ENCODE measurements around the gene SAMSN1.

The SAMSN1 gene

GRCh38 chr21:14545906-14546480 is at the start of gene SAMSN1:
SAMSN1 (minus strand) TSS chr21:14546315; CDS start chr21:14546261, 54 bp downstream.
- no peak for DNase-seq

- DNase-seq = no peak
These were observed 49.3 kb upstream of the SAMSN1 start for GRCh38 chr21:14595449-14595848.

GRCh38 chr21:14594967-14595366 is 48.9 kb upstream of the SAMSN1 start:
- DNase-seq = no peak

GRCh38 chr21:14593230-14593629 is 47.1 kb upstream of the SAMSN1 start:
- no peak for DNase-seq

DNA sequence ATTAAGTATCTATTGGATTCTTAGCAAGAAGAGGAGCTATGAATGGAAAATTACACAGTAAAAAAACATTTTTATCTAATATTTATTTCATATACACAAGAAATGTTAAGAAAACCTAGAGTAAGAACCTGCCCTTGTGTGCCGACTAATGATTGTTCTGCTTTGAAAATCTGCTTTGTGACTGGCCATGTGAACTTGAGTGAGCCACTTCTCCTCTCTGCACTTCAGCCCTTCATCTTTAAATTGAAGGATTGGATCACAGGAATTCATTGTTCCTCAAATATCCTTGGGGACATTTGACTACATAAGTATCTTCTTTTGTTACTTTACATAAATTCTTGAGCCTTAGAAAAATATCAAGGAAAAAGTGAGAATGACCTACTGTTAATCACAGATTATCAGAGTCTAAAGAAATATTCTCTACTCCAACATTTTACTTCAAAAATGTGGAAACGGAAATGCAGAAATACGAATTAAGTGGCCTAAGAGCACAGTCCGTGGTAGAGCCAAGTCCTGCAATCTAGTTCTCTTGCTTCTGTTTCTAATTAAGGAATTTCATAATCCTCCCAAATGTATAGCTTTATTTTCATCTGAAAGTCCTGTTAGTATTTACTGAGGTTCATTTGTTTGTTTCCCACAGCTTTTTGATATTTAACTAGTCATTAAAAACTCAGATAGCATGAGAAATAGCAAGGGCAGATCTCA is 46.3 kb upstream of the SAMSN1 start:
- DNase-seq = no peak

DNA sequence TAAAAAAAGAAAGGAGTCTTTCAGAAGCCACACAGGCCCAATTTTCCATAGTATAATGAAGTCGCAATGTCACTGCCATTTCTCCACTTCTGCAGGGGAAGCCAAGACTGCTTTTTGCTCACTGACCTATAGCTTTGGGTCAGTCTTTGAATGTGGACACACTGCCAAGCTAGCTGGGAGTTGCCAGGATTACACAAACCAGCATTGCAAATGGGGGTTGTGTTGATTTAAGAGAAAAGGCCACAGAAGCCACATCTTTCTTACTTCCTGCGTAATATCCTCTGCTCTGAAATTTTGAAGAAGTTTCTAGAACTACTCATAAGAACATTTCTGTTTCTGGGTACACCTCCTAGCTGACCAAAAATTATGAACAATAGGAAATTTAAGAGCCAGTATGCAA is 45.8 kb upstream of the SAMSN1 start:
- no peak for DNase-seq

DNA sequence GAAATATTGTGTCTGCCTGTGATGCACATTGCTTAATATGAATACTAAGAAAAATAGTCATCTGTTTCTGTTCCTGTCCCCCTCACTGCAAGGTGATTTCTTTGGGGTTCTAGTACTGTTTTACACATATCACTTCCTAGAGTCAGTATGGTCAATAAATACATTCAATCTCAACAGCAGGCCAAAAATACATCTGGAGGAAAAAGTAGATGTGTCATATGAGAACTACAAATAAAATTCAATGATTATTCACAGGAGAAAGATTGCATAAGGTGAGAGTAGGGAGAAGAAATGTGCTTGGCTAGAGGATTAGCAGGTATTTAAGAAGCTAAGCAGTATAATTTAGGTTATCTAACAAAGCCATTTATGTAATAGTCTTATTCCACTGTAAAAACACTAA is 45.3 kb upstream of the SAMSN1 start:
- no peak for DNase-seq

DNA sequence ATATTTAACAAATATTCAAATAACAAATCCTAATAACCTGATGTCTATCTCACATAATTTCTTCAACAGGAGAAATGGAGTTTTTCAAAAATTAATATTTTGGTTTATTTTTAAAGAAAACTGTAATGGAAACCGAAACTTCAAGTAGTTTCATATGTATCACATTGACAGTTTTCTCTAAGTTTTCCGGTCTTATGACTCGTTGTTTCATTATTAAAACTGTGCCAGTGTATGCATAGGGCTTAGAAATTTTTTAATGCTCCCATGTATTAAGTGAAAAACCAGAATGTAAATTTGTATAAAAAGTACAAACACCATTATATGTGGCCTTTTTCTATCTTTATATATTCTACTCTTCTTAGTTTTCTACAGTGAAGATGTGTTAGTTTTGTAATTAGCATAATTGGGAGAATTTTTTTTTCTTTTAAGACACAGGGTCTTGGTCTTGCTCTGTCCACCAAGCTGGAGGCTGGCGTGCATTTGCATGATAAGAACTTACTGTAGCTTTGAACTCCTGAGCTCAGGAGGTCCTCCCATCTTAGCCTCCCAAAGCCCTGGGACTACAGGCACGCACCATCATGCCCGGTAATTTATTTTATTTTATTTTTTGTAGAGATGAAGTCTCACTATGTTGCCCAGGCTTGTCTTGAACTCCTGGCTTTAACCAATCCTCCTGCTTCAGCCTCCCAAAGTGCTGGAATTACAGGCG is 43.9 kb upstream of the SAMSN1 start:
- DNase-seq = no peak

DNA sequence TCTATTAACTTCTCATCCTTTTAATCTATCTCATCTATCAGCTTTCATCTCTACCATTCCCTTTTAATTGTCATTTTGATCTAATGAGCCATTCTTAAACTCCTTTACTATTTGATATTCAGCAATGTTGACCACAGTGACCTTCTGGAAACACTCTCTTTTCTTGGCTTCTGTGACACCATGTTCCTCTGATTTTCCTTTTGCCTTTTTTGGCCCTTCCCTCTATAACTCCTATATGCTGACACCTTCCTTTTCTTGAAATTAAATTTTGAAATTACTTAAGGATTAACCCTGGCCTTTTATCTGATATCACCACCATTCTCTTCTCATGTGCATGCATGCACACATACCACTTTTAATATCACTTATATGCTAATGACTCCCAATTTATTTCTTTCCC is 41.2 kb upstream of the SAMSN1 start:
- DNase-seq = no peak

- DNase-seq = no peak
These were observed 39.0 kb upstream of the SAMSN1 start for GRCh38 chr21:14585122-14585521.

DNA sequence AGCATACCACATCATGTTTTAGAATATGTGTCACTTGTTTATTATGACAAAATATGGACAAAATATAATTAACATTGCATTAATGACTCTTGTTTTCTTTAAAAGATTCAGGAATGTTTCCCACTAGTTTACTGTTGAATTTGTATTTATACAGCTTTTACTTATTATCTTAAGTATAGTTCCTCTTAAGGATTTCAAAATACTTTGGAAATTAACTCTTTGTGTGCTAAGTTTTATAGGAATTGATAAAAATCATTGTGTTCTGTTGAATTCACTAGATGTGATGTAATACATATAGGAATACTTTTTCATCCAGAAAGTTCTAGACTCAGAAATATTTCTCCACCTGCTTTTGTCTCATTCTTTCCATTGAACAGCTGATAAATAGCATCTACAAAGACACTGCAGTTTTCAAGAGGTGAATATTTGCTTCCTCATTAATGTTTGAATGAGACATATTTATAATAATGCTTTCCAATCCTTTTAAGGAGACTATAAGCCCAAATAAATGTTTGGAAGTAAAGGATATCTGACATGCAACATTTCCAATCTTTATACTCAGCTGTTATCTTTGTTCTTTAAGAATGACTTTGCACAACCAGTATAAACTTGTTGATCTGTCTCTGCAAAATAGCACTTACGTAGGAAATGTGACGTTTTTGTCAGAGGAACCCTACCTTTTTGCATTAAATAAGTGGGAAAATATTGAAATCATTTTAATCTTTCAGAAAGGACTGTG is 38.4 kb upstream of the SAMSN1 start:
- DNase-seq = no peak

GRCh38 chr21:14583629-14584255 is 37.6 kb upstream of the SAMSN1 start:
- DNase-seq = no peak

- DNase-seq = no peak
These were observed 37.0 kb upstream of the SAMSN1 start for GRCh38 chr21:14582934-14583628.

DNA sequence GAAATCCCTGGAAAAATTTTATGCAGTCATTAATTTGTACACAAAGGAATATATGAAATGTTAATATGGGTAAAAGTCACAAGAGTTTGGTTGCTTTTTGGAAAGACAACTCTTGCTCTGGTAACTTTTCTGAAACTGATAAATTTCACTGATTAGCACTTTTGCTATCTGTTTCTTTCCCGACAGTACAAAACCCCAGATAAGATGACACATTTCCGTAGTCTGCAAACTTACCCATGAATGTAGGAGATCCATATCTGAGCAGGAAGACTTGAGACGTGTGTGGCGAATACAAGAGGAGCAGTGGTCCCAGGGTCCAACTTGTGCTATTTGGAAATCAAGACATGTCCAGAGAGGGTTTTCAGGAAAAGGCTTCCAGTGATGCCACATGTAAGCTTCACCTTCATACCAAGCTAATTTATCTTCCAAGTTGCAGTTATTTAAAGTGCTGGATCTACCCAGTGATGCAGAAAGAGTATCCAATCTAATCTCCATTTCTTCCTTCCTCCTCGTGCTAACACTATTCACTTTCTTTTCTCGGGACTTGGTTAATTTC is 35.9 kb upstream of the SAMSN1 start:
- no peak for DNase-seq

- no peak for DNase-seq
These were observed 27.1 kb upstream of the SAMSN1 start for GRCh38 chr21:14573244-14573643.

- no peak for DNase-seq
These were observed 26.2 kb upstream of the SAMSN1 start for GRCh38 chr21:14572204-14572780.

GRCh38 chr21:14569868-14570267 is 23.8 kb upstream of the SAMSN1 start:
- DNase-seq = no peak

- DNase-seq = no peak
These were observed 23.0 kb upstream of the SAMSN1 start for GRCh38 chr21:14569026-14569621.

DNA sequence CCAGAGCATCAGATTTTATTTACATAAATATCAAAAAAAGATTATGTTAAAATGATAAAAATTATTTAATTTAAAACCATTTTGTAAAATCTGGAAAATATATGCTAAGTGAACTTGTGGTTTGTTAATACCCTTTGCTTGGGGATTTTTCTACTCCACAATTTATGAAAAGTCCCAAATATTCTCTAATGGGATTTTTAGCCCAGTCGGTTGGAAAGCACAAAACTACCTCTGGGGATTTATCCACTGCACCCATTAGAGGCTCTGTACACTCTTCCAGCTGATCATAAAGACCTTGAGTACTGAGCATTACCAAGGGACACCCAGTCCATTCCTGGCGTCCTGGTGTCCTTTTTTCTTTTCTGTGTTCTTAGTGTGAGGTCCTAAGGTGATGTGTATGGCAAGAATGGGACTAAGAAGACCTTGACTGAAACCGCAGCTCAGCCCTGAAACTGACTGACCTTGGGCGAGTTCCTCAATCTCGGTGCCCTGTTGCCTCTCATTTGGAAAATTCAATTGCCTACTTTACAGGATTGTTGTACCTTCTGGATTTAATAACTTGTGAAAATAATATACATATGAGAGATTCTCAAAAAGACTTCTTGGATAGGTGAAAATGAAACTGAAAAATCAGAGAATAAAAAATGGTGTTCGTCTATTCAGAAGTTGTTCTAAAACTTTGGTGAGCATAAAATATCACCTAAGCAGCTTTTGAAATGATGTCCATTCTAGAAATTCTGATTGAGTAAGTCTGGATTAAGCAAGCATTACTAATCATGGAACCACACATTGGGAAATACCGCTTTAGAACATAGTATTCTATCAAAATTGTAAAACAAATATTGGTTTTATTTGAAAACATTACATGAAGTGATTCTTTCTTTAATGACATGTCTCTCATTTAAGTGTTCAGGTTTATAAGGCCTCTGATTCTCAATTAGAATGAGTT is 21.5 kb upstream of the SAMSN1 start:
- no peak for DNase-seq

DNA sequence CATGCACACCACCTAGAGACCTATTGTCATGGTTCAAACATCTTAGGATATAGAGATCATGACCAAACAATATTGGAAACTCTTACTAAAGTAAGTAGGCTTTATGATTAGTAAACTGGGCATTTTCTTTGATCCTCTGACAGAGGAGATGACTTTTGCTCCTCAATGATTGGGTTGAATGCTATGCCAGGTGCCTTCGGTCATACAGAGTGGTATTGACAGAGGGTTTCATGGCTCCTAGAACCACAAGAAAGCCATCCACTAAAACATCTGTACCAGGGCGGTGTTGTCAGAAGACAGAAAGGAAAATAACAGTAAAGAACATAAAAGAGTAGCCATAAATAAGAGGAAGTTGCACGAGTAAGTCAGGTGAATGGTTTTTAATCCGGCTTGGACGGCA is 20.8 kb upstream of the SAMSN1 start:
- no peak for DNase-seq

Measured in DMS53 (cell line).